ENCODE data around the gene TRPM5. TPM values are rescaled to one million over a fixed set of nuclear protein-coding genes. Genes with fewer than 3 reads are reported as not detected.

Gene TRPM5
- total and polyA plus RNA-seq, 9 of the 15 experiments (the other 6 are each of a cell fraction or from before 2014, with no cell fraction given) = not detected

DNA sequence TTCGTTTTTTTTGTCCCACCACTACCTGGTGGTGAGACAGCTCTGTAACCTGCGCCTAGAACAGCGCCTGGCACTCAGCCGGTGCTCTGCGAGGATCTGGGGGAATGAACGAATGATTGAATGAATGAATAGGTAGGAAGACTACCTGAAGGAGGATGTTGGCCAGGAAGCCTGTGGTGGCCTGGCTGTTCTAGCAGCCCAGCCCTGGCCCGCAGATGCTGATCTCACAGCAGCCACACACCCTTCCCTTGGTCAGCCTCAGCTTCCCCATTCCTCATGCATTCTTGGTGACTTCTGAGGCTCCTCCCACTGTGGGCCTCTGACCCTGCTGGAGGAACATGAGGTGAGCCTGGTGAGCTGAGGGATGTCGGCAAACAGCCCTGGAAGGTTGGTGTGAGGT lies 3.7 kb downstream of the TRPM5 start:
- TF ChIP-seq ZNF24 (IDR thresholded peaks at IDR 0.05) = 0 out of 2 replicates have a peak, but pooled peaks have one; percentile 20
- TF ChIP-seq, protein P1, sequence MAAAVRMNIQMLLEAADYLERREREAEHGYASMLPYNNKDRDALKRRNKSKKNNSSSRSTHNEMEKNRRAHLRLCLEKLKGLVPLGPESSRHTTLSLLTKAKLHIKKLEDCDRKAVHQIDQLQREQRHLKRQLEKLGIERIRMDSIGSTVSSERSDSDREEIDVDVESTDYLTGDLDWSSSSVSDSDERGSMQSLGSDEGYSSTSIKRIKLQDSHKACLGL (CRISPR knock-in tag; IDR thresholded peaks at IDR 0.05; ENCODE audit: borderline replicate concordance, poor library complexity, severe bottlenecking) = no peak
- DNase-seq (ENCODE audit: extremely low read depth in 1 of 4, low spot score in 3 of 4) = no peak
- H3K4me2 ChIP-seq (ENCODE audit: insufficient read depth, low read length) = no peak overlapping the region
- no TSS peak for BruUV-seq (replicated peaks)
- H3K9ac ChIP-seq (ENCODE audit: insufficient read depth in 1 of 2, low read depth in 2 of 2, low read length in 2 of 2) = no peak overlapping the region
- ATAC-seq = no peak
- intact Hi-C loops (cut with micrococcal nuclease) = no loop called here
- CTCF ChIA-PET (ENCODE audit: low intra/inter-chr PET ratio) = no interaction called here
- WGBS (ENCODE audit: insufficient coverage, low coverage, missing lambda C conversion rate) = 28% methylated on average over 8 of the region's 8 CpGs
- H3K4me3 ChIP-seq = no peak overlapping the region
- no peak overlapping the region for H3K27ac ChIP-seq (ENCODE audit: extremely low read depth, low read depth, low read length)
- no peak overlapping the region for H2AFZ ChIP-seq (ENCODE audit: low read depth, low read length)
- POLR2A ChIA-PET = no interaction called here
- peaks cover 6% of the 10 kb centered on the region for H4K20me1 ChIP-seq (replicated peaks; ENCODE audit: control insufficient read depth, insufficient read depth, low read length)
- FAIRE-seq = no peak
- H3K9me3 ChIP-seq (replicated peaks; ENCODE audit: control insufficient read depth, insufficient read depth, low read depth, low read length) = no peaks in the 10 kb centered on the region
- H3K36me3 ChIP-seq (ENCODE audit: control insufficient read depth, insufficient read depth, low read length) = no peaks in the 10 kb centered on the region
- in situ Hi-C loops (cut with MboI) = no loop called here
- H3K79me2 ChIP-seq (ENCODE audit: control insufficient read depth, insufficient read depth, low read length) = no peaks in the 10 kb centered on the region
- H3K4me1 ChIP-seq (replicated peaks in 1 of 2; ENCODE audit: control insufficient read depth in 2 of 2, insufficient read depth in 2 of 2, low read length in 2 of 2) = peaks cover 0 to 20% of the 10 kb centered on the region in 2 experiments; a peak in 2 of 5 replicates
- H3K9me1 ChIP-seq (ENCODE audit: control insufficient read depth, insufficient read depth, low read length) = no peaks in the 10 kb centered on the region
- peaks cover 2 to 27% of the 10 kb centered on the region in 2 experiments; a peak in 4 of 5 replicates for H3K27me3 ChIP-seq (ENCODE audit: control insufficient read depth in 2 of 2, insufficient read depth in 2 of 2, low read length in 2 of 2)

DNA sequence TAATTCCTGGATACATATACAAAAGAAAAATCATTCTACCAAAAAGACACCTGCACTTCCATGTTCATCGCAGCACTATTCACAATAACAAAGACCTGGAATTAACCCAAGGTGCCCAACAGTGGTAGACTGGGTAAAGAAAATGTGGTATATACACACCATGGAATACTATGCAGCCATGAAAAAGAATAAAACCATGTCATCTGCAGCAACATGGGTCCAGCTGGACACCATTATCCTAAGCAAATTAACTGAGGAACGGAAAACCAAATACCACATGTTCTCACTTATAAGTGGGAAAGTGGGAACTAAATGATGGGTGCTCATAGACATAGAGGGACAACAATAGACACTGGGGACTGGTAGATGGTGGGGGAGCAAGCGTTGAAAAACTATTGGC lies 4.5 kb downstream of the TRPM5 start:
- POLR2A ChIA-PET = no interaction called here
- H3K36me3 ChIP-seq (ENCODE audit: control insufficient read depth, insufficient read depth, low read length) = no peaks in the 10 kb centered on the region
- FAIRE-seq (no peak), ATAC-seq (no peak), DNase-seq (ENCODE audit: extremely low read depth in 1 of 4, low spot score in 3 of 4) (no peak)
- H3K9ac ChIP-seq (ENCODE audit: insufficient read depth in 1 of 2, low read depth in 2 of 2, low read length in 2 of 2) = no peak overlapping the region
- intact Hi-C loops (cut with micrococcal nuclease) = no loop called here
- H2AFZ ChIP-seq (ENCODE audit: low read depth, low read length) = no peak overlapping the region
- H3K27me3 ChIP-seq (ENCODE audit: control insufficient read depth in 2 of 2, insufficient read depth in 2 of 2, low read length in 2 of 2) = peaks cover 2 to 24% of the 10 kb centered on the region in 2 experiments; a peak in 4 of 5 replicates
- no peak overlapping the region for H3K4me2 ChIP-seq (ENCODE audit: insufficient read depth, low read length)
- no peaks in the 10 kb centered on the region for H3K79me2 ChIP-seq (ENCODE audit: control insufficient read depth, insufficient read depth, low read length)
- H3K9me3 ChIP-seq (replicated peaks; ENCODE audit: control insufficient read depth, insufficient read depth, low read depth, low read length) = no peaks in the 10 kb centered on the region
- WGBS (ENCODE audit: insufficient coverage, low coverage, missing lambda C conversion rate) = 0% methylated on average over 3 of the region's 3 CpGs
- H3K27ac ChIP-seq (ENCODE audit: extremely low read depth, low read depth, low read length) = no peak overlapping the region
- H4K20me1 ChIP-seq (replicated peaks; ENCODE audit: control insufficient read depth, insufficient read depth, low read length) = peaks cover 8% of the 10 kb centered on the region; the same call in 1 of the 2 replicates
- H3K4me3 ChIP-seq = no peak overlapping the region
- H3K4me1 ChIP-seq (replicated peaks in 1 of 2; ENCODE audit: control insufficient read depth in 2 of 2, insufficient read depth in 2 of 2, low read length in 2 of 2) = peaks cover 0 to 12% of the 10 kb centered on the region in 2 experiments; a peak in 2 of 5 replicates
- in situ Hi-C loops (cut with MboI) = no loop called here
- no peaks in the 10 kb centered on the region for H3K9me1 ChIP-seq (ENCODE audit: control insufficient read depth, insufficient read depth, low read length)
- CTCF ChIA-PET (ENCODE audit: low intra/inter-chr PET ratio) = no interaction called here
- no TSS peak for BruUV-seq (replicated peaks)
- TF ChIP-seq ZNF146 (CRISPR knock-in tag; IDR thresholded peaks at IDR 0.05; ENCODE audit: unreplicated experiment) (peak; percentile 97), MTA2 (IDR thresholded peaks at IDR 0.05; ENCODE audit: low read depth) (no peak), NCOA6 (IDR thresholded peaks at IDR 0.05) (no peak), POLR2AphosphoS5 (IDR thresholded peaks at IDR 0.05; ENCODE audit: control insufficient read depth, insufficient read depth, low read depth, low read length) (no peak), NFE2 (IDR thresholded peaks at IDR 0.05; ENCODE audit: low read depth) (no peak), RBM25 (IDR thresholded peaks at IDR 0.05; ENCODE audit: low read depth, low read length, severe bottlenecking) (peak; percentile 68), PHB (CRISPR knock-in tag; IDR thresholded peaks at IDR 0.05) (no peak), ZNF41 (CRISPR knock-in tag; conservative IDR thresholded peaks at IDR 0.05) (no peak), BCOR (IDR thresholded peaks at IDR 0.05) (peak; percentile 40; the same call in 1 of the 2 replicates)
- TF ChIP-seq, protein P2, sequence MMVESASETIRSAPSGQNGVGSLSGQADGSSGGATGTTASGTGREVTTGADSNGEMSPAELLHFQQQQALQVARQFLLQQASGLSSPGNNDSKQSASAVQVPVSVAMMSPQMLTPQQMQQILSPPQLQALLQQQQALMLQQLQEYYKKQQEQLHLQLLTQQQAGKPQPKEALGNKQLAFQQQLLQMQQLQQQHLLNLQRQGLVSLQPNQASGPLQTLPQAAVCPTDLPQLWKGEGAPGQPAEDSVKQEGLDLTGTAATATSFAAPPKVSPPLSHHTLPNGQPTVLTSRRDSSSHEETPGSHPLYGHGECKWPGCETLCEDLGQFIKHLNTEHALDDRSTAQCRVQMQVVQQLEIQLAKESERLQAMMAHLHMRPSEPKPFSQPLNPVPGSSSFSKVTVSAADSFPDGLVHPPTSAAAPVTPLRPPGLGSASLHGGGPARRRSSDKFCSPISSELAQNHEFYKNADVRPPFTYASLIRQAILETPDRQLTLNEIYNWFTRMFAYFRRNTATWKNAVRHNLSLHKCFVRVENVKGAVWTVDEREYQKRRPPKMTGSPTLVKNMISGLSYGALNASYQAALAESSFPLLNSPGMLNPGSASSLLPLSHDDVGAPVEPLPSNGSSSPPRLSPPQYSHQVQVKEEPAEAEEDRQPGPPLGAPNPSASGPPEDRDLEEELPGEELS (CRISPR knock-in tag; IDR thresholded peaks at IDR 0.05; ENCODE audit: borderline replicate concordance) = no peak
- TF ChIP-seq, protein P3, sequence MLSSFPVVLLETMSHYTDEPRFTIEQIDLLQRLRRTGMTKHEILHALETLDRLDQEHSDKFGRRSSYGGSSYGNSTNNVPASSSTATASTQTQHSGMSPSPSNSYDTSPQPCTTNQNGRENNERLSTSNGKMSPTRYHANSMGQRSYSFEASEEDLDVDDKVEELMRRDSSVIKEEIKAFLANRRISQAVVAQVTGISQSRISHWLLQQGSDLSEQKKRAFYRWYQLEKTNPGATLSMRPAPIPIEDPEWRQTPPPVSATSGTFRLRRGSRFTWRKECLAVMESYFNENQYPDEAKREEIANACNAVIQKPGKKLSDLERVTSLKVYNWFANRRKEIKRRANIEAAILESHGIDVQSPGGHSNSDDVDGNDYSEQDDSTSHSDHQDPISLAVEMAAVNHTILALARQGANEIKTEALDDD (IDR thresholded peaks at IDR 0.05) = no peak

All from K562 (cell line).